ENCODE measurements around the gene PHACTR2.

PHACTR2 gene

GRCh38 chr6:143772116-143773086 lies 94.6 kb downstream of the PHACTR2 start:
- no peak for TF ChIP-seq CTCF (IDR thresholded peaks at IDR 0.05)
- no peak for TF ChIP-seq ZFX (IDR thresholded peaks at IDR 0.05; ENCODE audit: borderline replicate concordance)
- no peak overlapping the region for H3K27ac ChIP-seq

- H3K27ac ChIP-seq: peak overlapping the region; percentile 52
- TF ChIP-seq CTCF (IDR thresholded peaks at IDR 0.05) (no peak), ZFX (IDR thresholded peaks at IDR 0.05; ENCODE audit: borderline replicate concordance) (no peak)
These were observed 95.9 kb downstream of the PHACTR2 start for GRCh38 chr6:143773506-143774150.

- H3K27ac ChIP-seq: peak overlapping the region; percentile 52
- no peak for TF ChIP-seq ZFX (IDR thresholded peaks at IDR 0.05; ENCODE audit: borderline replicate concordance)
- no peak for TF ChIP-seq CTCF (IDR thresholded peaks at IDR 0.05)
These were observed 96.6 kb downstream of the PHACTR2 start for GRCh38 chr6:143774347-143774746.

GRCh38 chr6:143775336-143775735 lies 97.6 kb downstream of the PHACTR2 start:
- H3K27ac ChIP-seq: no peak overlapping the region
- TF ChIP-seq ZFX (IDR thresholded peaks at IDR 0.05; ENCODE audit: borderline replicate concordance): no peak
- no peak for TF ChIP-seq CTCF (IDR thresholded peaks at IDR 0.05)

GRCh38 chr6:143778926-143779325 lies 101.2 kb downstream of the PHACTR2 start:
- no peak for TF ChIP-seq CTCF (IDR thresholded peaks at IDR 0.05)
- no peak overlapping the region for H3K27ac ChIP-seq

DNA sequence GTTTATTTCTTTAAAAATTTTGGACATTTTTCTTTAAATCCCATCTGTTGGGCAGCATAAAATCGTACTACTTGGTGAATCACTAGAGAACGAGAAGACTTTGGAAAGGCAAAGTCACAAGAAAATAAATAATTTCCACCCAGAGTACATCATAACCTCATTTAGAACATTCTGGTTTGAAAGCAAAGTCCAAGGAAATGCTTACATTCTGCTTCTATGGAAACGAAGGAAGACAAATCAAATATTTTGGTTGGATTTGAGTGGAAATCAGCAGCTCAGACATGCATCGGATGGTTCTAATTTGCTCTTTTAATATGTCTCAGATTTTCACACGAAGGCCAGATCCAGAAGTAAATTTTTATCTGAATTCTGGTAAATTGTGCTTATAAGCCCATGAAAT lies 104.7 kb downstream of the PHACTR2 start:
- no peak for TF ChIP-seq ZFX (IDR thresholded peaks at IDR 0.05; ENCODE audit: borderline replicate concordance)
- TF ChIP-seq CTCF (IDR thresholded peaks at IDR 0.05): no peak

GRCh38 chr6:143783077-143783476 lies 105.3 kb downstream of the PHACTR2 start:
- TF ChIP-seq CTCF (IDR thresholded peaks at IDR 0.05) (no peak), ZFX (IDR thresholded peaks at IDR 0.05; ENCODE audit: borderline replicate concordance) (no peak)
- no peak overlapping the region for H3K27ac ChIP-seq

More for the DNA sequence above, 104.7 kb downstream of the PHACTR2 start:
- H3K27ac ChIP-seq: no peak overlapping the region

All from 22Rv1 (cell line).